A549 (cell line): ENCODE data around the gene OPHN1.

Experiments used
- CEBPB ChIP-seq, 2 experiments: fragments of >200 bp in 1 of 2; sonication (Bioruptor Twin) in 1 of 2; formaldehyde crosslinking in 1 of 2; IDR thresholded peaks; 2 replicates each; pipeline ENCODE4 v1.6.1; 2012 to 2016
- POLR2A ChIP-seq: IDR thresholded peaks from 2 replicates; pipeline ENCODE4 v1.6.1; 2012; ENCODE audit warnings: mild to moderate bottlenecking, low read length
- TF ChIP-seq, protein P1 (sequence below): fragments of >200 bp; sonication (Bioruptor Twin); formaldehyde crosslinking; IDR thresholded peaks from 3 replicates; pipeline ENCODE4 v1.5.1; 2016

- TF ChIP-seq, protein P1, sequence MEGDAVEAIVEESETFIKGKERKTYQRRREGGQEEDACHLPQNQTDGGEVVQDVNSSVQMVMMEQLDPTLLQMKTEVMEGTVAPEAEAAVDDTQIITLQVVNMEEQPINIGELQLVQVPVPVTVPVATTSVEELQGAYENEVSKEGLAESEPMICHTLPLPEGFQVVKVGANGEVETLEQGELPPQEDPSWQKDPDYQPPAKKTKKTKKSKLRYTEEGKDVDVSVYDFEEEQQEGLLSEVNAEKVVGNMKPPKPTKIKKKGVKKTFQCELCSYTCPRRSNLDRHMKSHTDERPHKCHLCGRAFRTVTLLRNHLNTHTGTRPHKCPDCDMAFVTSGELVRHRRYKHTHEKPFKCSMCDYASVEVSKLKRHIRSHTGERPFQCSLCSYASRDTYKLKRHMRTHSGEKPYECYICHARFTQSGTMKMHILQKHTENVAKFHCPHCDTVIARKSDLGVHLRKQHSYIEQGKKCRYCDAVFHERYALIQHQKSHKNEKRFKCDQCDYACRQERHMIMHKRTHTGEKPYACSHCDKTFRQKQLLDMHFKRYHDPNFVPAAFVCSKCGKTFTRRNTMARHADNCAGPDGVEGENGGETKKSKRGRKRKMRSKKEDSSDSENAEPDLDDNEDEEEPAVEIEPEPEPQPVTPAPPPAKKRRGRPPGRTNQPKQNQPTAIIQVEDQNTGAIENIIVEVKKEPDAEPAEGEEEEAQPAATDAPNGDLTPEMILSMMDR: no peak
- TF ChIP-seq CEBPB (IDR thresholded peaks at IDR 0.05): no peak
- no peak for TF ChIP-seq POLR2A
Measured at GRCh38 chrX:68375803-68376202, 57.5 kb downstream of the OPHN1 start.
